Fibroblast of lung (primary cell): ENCODE results near the gene KIAA2012.

ENCODE experiments used
- EZH2 ChIP-seq: IDR thresholded peaks from 2 replicates; pipeline ENCODE4 v1.5.1; 2012; ENCODE audit warnings: low read length, control low read depth, mild to moderate bottlenecking; ENCODE audit errors: missing control alignments
- TF ChIP-seq, protein P1 (sequence below), 2 donors: IDR thresholded peaks in 1 of 2; conservative IDR thresholded peaks in 1 of 2; 1 replicate in 1 of 2; 2 replicates in 1 of 2; pipeline ENCODE4 v1.5.1; 2011 to 2012; ENCODE audit warnings: low read length in 2 of 2, control low read depth in 1 of 2, inconsistent platforms in 1 of 2, low read depth in 1 of 2, mild to moderate bottlenecking in 1 of 2

GRCh38 chr2:202115479-202115971 is 42.5 kb downstream of the KIAA2012 start:
- no peak for TF ChIP-seq EZH2
- TF ChIP-seq, protein P1, sequence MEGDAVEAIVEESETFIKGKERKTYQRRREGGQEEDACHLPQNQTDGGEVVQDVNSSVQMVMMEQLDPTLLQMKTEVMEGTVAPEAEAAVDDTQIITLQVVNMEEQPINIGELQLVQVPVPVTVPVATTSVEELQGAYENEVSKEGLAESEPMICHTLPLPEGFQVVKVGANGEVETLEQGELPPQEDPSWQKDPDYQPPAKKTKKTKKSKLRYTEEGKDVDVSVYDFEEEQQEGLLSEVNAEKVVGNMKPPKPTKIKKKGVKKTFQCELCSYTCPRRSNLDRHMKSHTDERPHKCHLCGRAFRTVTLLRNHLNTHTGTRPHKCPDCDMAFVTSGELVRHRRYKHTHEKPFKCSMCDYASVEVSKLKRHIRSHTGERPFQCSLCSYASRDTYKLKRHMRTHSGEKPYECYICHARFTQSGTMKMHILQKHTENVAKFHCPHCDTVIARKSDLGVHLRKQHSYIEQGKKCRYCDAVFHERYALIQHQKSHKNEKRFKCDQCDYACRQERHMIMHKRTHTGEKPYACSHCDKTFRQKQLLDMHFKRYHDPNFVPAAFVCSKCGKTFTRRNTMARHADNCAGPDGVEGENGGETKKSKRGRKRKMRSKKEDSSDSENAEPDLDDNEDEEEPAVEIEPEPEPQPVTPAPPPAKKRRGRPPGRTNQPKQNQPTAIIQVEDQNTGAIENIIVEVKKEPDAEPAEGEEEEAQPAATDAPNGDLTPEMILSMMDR (conservative IDR thresholded peaks at IDR 0.05 in 1 of 2, IDR thresholded peaks at IDR 0.05 in 1 of 2; ENCODE audit: low read depth in 1 of 2, low read length in 2 of 2): no peak
